DMS114 treated with DMSO at 0.1 percent for 48 hours (cell line): ENCODE data around the gene LMCD1.

ENCODE experiments used
- DNase-seq: peaks from one replicate; lab custom pipeline; 2025; ENCODE audit not compliant: unreplicated experiment; lab: John Stamatoyannopoulos, UW

Gene LMCD1

GRCh38 chr3:8530581-8530980, 29.0 kb downstream of the LMCD1 start:
- no peak for DNase-seq

GRCh38 chr3:8532251-8532871, 30.7 kb downstream of the LMCD1 start:
- no peak for DNase-seq

GRCh38 chr3:8536096-8537056, 34.8 kb downstream of the LMCD1 start:
- no peak for DNase-seq

- no peak for DNase-seq
Measured at GRCh38 chr3:8537440-8537839, 35.8 kb downstream of the LMCD1 start.

GRCh38 chr3:8538223-8538622, 36.6 kb downstream of the LMCD1 start:
- no peak for DNase-seq

GRCh38 chr3:8538913-8539312, 37.3 kb downstream of the LMCD1 start:
- DNase-seq: no peak

GRCh38 chr3:8539419-8539818, 37.8 kb downstream of the LMCD1 start:
- DNase-seq: no peak

- DNase-seq: no peak
Measured at GRCh38 chr3:8540456-8540855, 38.8 kb downstream of the LMCD1 start.

- no peak for DNase-seq
Measured at GRCh38 chr3:8541486-8541885, 39.9 kb downstream of the LMCD1 start.

GRCh38 chr3:8542190-8543135, 40.8 kb downstream of the LMCD1 start:
- DNase-seq: no peak

- DNase-seq: no peak
Measured at GRCh38 chr3:8546609-8547008, 45.0 kb downstream of the LMCD1 start.

GRCh38 chr3:8548502-8549275, 47.1 kb downstream of the LMCD1 start:
- DNase-seq: no peak

- no peak for DNase-seq
Measured at GRCh38 chr3:8549354-8549753, 47.7 kb downstream of the LMCD1 start.

- DNase-seq: no peak
Measured at GRCh38 chr3:8550611-8551010, 49.0 kb downstream of the LMCD1 start.

GRCh38 chr3:8552223-8552762, 50.7 kb downstream of the LMCD1 start:
- DNase-seq: no peak

GRCh38 chr3:8553405-8553804, 51.8 kb downstream of the LMCD1 start:
- DNase-seq: no peak

- no peak for DNase-seq
Measured at GRCh38 chr3:8554696-8555095, 53.1 kb downstream of the LMCD1 start.

- DNase-seq: no peak
Measured at GRCh38 chr3:8555113-8555661, 53.6 kb downstream of the LMCD1 start.

- DNase-seq: no peak
Measured at GRCh38 chr3:8555725-8556472, 54.3 kb downstream of the LMCD1 start.
